GM19240 (cell line): ENCODE results near the gene BANP.
"Not testable (repeated sequence)": the region's sequence is repeated elsewhere in the genome, so short reads cannot be mapped to it uniquely, and the experiment has no call there.

Experiments used
- DNase-seq: peaks from one replicate; pipeline ENCODE4 v3.0.0; 2011; ENCODE audit warnings: low spot score; ENCODE audit not compliant: insufficient read length

Gene BANP

DNA sequence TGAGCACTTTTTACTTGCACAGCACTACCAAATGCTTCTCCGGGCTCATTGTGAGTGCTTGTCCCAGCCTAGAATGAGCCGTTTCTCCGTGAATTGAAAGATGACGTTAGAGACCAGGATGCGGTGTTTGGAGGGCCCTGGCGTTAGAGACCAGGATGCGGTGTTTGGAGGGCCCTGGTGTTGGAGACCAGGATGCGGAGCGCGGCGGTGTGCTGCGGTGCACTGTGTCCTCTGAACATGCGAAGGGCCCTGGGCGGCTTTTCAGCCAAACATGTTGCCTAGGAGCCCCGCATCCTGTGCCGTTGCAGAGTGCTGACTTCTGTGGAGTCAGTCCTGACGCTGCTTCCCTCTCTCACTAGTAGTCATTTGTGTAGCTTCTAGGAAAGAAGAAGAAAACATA, 42.7 kb downstream of the BANP start:
- DNase-seq = no peak

DNA sequence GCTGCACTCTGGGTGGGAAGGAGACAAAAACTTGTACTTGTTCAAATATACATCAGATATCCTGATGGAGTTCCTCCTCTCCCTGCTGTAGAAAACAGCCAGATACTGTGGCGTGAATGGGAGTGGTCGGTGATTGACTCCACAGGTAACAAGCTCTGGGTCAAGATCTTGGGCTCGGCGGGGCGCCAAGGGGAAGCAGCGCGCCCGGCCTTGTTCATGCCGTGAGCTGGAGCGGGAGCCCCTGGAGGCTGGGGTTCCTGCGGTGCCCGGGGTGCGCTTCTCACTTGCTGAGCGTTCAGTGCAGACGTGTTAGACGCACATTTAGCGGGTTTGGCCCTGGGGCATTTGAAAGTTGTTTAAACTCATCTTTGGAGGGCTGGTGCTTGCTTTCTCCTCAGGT, 44.4 kb downstream of the BANP start:
- no peak for DNase-seq

DNA sequence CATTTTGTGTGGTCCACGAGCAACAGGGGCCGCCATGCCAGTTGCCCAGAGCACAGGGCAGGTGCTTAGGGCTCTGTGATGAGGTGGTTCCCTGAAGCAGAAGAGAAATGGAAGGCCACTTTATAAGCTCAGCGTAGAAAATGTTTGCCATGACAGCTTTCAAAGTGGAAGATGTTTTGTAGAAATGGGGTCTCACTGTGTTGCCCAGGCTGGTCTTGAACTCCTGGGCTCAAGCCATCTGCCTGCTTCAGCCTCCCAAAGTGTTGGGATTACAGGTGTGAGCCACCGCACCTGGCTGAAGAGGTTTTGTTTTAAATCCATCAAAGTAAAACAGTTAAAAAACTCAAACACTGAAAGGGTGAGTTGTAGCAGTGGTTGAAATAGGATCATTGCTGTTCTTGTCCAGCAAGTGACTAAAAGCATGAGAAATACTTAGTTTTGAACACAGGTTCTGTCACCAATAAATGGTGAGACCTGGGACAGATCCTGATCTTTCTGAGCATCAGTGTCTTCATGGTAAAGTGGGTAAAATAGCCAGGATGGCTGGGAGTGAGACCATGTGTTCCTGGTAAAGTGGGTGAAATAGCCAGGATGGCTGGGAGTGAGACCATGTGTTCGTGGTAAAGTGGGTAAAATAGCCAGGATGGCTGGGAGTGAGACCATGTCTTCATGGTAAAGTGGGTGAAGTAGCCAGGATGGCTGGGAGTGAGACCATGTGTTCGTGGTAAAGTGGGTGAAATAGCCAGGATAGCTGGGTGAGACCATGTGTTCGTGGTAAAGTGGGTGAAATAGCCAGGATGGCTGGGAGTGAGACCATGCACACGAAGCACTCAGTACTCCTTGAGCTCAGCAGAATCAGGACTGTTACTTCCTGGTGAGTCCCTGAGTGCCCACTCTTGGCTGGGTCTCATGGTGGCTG, 46.0 kb downstream of the BANP start:
- no peak for DNase-seq

DNA sequence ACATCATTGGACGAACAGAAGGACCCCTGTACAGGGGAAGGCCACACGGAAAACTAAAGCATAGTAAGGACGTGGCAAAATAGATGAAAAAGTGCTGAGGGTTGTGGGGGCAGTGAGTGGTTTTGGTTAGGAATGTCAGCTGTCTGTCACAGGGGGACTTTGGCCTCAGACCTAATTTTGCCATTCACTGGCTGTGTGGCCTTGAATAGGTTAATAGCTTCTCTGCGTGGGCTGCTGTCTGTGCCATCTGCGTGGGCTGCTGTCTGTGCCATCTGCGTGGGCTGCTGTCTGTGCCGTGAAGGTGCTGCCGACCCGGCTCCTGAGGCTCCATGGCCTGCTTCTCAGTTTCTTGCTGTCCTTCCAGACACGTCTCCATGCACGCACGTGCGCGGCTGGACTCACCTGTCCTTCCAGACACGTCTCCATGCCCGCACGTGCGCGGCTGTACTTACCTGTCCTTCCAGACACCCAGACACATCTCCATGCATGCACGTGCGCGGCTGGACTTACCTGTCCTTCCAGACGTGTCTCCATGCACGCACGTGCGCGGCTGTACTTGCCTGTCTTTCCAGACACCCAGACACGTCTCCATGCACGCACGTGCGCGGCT, 47.1 kb downstream of the BANP start:
- DNase-seq = not testable (repeated sequence)

DNA sequence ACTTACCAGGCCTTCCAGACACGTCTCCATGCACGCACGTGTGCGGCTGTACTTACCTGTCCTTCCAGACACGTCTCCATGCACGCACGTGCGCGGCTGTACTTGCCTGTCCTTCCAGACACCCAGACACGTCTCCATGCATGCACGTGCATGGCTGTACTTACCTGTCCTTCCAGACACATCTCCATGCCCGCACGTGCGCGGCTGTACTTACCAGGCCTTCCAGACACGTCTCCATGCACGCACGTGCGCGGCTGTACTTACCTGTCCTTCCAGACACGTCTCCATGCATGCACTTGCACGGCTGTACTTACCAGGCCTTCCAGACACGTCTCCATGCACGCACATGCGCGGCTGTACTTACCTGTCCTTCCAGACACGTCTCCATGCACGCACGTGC, 47.8 kb downstream of the BANP start:
- not testable (repeated sequence) for DNase-seq

DNA sequence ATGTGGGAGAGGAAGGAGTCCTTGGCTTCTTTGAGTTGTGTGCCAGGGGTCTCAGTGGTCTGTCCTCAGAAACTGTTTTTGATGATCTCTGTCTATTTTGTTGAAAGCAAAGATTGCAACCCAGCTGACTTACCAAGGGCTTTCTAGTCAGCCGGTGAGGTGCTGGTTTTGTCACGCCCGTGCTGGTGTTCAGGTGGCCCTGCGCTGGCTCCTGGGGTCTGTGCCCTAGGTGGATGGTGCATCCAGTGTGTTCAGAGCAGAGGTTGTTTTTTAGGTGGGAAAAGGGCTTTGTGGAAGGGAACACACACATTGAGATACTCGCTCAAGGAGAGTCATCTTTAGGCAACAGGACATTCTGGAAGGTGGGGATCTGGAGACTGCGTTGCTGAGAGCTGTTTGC, 51.0 kb downstream of the BANP start:
- DNase-seq = no peak

DNA sequence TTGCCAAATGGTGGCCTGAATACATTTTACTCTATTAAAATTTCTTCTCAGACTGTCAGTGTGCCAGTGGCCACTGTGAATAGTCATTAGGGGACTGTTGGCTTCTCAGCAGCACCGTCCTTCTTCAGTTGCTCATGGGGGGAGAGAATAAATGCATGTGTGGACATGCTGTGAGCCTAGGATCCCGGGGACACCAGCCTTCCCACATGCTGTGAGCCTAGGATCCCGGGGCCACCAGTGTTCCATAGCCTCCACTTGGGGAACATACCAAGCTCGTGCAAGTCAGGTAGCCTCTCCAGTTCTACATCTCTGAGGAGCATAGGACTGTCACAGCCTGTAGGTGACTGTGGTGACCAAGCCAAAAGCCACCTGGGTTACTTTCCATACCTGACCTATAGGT, 51.5 kb downstream of the BANP start:
- no peak for DNase-seq

DNA sequence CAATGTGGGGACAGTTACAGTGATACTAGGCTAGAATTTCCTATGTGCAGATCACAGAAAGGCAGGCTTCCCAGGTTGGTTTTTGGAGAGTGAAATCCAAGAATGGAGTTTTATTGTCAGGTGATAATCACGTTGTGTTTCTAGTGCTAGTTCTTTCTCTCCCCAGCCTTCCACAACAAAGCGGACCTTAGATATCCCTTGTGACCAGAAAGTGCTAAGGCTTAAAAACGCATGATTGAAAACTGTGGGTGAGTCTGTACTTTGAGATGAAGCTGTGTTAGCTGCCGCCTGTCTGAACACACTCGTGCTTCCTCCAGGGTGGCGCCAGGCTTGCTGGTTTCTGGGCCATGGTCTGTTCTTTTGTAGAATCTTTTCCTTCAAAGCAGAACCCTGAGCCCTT, 52.1 kb downstream of the BANP start:
- no peak for DNase-seq

DNA sequence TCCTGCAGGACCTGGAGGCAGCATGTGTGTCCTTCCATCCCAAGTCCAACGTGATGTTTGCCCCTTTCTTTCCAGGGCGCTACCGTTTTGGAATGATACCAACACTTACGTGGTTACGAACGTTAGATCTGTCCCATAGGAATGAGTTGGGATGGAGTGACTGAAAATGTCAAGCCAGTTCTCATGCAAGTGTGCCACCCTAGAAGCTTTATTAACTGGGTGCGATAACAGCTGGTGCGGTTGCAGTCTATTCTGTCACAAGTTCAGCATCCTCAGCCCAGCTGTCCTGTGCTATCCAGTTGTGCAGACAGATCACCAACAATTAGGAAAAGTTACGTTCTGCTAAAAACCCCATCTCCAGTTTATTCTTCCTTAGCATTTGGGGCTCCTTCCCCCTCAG, 52.5 kb downstream of the BANP start:
- DNase-seq = no peak

DNA sequence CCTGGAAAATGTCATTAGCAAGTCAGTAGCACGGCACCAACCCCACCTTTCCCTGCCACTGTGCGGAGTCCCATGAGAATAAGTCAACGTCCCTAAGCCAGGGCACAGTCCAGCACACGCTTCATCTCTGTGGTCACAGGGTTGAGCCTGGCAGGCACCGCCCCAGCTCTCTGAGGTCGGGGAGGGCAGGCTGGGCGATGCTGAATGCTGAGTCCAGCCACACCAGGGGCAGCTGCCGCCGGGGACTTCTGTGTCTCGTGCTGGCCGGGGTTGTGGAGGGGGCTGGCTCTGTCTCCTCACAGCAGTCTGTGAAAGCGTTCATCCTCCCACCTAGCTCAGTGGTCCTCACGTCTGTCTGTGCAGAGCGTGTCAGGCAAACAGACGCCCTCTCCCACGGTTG, 53.2 kb downstream of the BANP start:
- DNase-seq = no peak

DNA sequence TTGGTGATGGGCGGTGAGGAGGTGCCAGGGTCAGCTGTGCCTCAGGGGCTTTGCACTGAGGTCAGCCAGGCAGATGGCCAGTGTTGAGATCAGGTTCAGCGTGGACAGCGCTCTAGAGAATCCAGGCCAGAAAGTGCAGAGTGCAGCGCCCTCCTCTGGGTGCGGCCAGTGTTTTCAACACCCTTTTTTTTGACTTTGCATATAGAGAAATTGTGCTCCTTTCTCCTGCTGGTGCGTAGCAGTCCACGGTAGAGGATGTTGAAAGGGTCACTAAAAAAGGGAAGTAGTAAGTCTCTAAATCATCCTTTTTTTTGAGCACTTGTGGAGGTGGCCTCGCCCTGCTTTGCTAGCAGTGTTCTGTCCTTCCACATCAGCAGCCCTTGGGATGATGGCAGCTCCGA, 53.9 kb downstream of the BANP start:
- DNase-seq = no peak

DNA sequence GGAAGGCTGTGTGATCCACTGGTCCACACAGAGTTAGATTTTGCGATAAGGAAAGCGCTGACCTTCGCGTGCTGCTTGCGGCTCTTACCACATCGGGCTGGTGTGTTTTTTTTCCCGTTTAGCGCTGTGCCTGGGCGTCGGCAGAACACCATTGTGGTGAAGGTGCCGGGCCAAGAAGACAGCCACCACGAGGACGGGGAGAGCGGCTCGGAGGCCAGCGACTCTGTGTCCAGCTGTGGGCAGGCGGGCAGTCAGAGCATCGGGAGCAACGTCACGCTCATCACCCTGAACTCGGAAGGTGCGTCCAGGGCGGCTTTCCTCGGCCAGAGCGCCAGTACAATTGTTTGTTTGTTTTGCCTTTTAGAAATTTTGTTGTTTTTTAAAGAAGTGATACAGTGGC, 54.7 kb downstream of the BANP start:
- no peak for DNase-seq

DNA sequence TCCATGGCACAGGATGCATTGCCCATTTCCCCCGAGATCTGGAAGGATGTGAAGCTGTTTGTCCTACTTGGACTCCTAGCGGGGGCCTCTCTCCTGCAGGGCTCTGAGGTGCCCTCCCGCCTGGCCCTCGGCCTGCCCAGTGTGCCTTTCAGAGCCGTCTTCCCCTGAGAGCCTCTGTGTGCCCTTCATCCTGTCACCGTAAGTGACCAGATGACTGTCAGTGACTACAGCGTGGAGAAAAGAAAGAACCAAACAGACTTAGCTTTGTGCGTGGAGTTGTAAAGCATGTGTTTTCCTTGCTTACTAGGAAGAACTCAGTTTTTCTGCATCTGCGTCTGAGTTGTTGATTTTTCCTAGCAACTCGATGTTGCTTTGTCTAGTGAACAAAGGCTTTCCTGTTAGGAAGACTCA, 56.1 kb downstream of the BANP start:
- no peak for DNase-seq

DNA sequence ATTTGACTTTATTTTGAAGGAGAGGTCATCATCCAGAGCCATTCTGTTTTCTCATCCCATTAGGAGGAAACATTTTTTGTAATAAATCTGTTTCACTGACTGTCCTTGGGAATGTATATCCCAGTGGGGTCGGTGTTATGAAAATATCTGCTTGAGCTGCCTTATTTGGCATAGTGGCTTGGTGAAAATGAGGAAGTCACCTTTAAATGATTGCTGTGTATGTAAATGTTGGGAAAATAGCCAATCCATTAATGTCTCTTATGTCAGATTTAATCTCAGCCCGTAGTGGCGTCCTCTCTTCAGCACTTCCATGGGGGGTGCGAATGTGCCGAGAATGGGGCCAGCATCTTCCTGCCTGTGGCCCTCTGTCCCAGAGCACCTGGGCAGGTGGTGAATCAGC, 57.6 kb downstream of the BANP start:
- no peak for DNase-seq

DNA sequence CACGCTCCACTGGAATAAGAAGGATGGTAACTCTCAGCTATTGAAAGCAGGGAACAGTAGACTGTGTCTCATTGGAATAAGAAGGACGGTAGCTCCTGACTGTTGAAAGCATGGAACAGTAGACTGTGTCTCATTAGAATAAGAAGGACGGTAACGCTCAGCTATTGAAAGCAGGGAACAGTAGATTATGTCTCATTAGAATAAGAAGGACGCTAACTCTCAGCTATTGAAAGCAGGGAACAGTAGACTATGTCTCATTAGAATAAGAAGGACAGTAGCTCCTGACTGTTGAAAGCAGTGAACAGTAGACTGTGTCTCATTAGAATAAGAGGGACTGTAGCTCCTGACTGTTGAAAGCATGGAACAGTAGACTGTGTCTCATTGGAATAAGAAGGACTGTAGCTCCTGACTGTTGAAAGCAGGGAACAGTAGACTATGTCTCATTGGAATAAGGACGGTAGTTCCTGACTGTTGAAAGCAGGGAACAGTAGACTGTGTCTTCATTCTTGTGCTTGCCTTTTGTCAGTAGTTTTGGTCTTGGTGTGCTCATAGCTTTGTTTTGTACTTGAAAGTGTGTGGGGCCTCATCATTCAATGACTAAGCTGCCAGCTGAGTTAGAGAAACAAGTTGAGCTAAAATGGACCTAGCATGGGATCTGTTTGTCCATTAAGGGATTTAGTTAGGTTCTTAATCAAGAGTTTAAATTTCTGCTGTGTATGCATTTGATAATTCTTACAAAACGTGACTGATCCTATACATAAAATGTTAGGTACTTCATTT, 58.5 kb downstream of the BANP start:
- no peak for DNase-seq

DNA sequence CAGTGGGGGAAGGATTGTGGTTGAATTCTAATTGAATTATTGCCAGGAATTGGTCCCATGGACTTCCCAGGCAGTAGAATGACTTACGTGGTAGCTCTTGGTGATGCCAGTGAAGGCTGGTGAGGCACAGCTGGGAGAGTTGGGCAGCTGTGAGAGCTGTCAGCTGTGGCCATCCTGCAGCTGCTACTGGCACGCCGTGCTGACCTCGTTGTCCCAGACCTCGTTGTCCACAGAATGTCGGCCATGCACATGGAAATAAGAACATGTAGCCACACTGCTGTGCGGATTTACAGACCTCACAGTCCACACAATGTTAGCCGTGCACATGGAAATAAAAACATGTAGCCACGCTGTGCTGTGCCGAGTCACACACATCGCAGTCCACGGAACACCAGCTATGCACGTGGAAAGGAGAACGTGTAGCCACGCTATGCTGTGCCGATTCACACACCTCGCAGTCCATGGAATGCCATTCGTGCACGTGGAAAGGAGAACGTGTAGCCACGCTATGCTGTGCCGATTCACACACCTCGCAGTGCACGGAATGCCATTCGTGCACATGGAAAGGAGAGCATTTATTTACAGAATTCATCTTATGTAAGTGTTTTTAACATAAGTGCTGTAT, 59.2 kb downstream of the BANP start:
- no peak for DNase-seq

DNA sequence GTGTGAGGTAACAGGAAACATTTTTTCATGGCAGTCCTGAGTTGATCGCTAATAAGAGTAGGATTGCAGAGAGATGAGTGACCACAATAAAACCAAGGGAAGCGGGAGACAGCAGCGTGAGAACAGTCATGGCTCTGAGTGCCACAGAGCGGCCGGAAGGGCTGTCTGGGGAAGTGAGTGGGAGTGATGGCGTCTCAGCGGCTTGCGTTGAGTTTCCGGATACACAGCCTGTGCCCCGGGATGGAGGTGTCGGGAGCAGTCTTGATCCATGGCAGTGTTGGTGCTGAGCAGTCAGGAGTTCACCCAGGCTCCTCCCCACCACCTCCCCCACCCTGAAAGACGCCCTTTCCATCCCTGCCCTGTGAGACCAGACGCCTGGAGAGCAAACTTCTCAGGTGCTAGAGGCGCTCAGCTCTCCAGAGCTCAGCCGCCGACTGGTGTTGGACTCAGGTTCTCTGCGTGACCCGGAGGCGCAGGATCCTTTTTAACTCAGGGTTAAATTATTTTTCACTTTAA, 59.8 kb downstream of the BANP start:
- no peak for DNase-seq

DNA sequence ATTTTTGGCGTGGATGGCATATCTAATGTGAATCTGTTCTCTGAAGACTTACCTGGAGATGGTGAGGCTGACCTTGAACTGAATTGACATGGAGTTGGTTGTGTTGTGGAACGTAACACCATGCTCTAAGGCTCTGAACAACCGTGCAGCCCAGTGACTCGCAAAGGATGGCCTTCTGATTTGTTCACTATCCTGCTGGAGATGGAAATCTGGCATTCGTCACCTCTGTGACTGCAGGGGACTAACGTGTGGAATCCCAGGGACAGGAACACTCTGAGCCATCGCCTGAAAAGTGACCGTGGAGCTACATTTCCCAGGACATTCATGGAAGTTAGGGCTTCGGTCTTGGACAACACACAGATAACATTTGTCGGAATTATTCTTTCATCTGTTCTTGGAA, 61.1 kb downstream of the BANP start:
- DNase-seq = no peak

DNA sequence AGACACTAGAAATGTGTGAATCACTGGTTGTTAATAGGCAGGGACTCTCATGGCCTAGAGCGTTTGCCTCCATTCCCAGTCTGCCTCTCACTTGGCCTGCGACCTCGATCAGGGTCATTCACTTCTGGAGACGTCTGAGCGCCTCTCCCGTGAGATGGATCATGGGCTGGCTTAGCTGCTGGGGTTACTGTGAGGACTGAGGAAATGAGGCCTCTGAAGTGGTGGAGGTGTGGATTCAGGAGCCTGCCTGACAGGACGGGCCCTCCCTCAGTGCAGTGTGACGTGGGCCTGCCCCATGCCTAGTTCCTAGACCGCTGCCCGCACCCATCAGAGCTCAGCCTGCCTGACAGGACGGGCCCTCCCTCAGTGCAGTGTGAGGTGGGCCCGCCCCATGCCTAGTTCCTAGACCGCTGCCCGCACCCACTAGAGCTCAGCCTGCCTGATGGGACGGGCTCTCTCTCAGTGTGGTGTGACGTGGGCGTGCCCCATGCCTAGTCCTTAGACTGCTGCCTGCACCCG, 61.9 kb downstream of the BANP start:
- DNase-seq = no peak

DNA sequence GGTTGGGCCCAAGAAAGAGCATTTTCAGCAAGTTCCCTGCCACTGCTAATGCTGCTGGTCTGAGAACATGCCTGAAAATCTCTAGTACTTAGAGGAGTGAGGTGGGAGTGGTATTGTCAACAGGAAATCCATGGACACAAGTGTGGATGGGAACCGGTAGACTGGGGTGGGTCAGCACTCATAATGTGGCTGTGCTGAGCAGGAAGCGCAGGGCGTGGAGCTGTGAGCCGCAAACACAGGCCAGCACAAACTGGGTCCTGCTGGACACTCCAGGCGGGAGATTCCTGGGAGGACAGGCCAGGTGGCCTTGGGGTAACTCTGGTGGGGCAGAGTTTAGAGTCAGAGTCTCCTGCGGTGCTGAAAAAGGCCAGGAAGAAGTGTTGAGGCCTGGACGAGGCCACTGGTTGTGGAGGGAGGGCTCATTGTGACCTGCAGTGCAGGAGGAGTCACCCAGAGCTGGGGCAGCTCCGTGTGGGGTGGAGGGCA, 62.6 kb downstream of the BANP start:
- no peak for DNase-seq

DNA sequence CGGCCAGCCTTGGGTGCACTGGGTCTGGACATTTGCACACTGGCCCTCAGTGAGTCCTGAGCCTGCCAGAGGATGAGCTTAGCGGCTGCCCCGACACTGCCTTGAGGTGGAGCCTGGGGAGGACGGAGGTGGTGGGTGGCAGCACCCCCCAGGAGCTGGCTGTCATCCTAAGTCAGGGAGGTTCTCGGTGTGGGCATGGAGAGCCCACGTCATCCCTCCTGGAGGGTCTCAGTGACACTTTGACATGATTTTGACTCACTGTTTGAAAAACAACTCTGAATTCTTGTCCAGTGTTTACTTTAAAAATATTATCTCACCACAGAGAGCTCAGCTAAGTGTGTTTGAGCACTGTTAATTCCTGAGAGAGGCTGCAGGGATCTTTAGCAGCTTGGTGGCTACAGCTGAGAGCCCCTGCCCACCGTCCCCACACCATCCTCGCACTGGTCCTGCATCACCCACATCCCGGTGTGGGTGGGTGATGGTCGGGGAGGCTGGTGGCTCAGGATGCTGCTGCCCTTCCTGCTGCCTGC, 63.1 kb downstream of the BANP start:
- no peak for DNase-seq
